GM12891 (cell line): ENCODE results near the gene NTN3.

Experiments
- PAX5 ChIP-seq: IDR thresholded peaks from 2 replicates; pipeline ENCODE4 v1.6.1; 2011; ENCODE audit warnings: low read length, moderate library complexity, mild to moderate bottlenecking; ENCODE audit not compliant: insufficient read depth, severe bottlenecking
- POLR2A ChIP-seq: IDR thresholded peaks from 2 replicates; pipeline ENCODE4 v1.6.1; 2011; ENCODE audit warnings: low read depth, low read length, control low read depth
- POLR2AphosphoS5 ChIP-seq: IDR thresholded peaks from 2 replicates; pipeline ENCODE4 v1.6.1; 2011; ENCODE audit warnings: low read depth, low read length, control low read depth
- POU2F2 ChIP-seq: IDR thresholded peaks from 2 replicates; pipeline ENCODE4 v1.6.1; 2011; ENCODE audit warnings: low read depth, mild to moderate bottlenecking, control low read depth, low read length, moderate library complexity
- TAF1 ChIP-seq: IDR thresholded peaks from 2 replicates; pipeline ENCODE4 v1.6.1; 2011; ENCODE audit warnings: low read depth, low read length, control low read depth

DNA sequence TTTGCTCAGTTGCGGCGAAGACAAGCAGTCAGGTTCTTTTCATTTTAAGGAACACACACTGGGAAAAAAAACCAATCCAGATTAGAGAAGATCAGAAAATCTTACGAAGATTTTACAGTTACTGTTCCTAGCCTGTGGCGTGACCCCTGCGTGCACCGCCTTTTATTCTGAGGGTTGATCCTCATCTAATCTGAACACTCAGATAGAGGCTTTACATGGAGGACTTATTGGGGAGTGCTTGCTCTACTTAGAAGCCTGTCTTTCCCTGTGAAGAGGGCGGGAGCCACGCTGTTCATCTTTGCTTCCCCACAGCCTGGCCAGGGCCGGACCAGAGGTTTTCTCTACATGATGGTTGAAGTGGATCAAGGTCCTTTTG is 5.2 kb downstream of the NTN3 start:
- no peak for TF ChIP-seq POLR2AphosphoS5
- TF ChIP-seq TAF1, result no peak
- TF ChIP-seq POLR2A, result no peak
- TF ChIP-seq POU2F2, result no peak
- TF ChIP-seq PAX5, result no peak
